Heart right ventricle (tissue), 16 donors: Measurements from ENCODE around the gene OVOL2. TPM values are rescaled to one million over a fixed set of nuclear protein-coding genes. Genes with fewer than 3 reads are reported as not detected.

Experiments
- ATAC-seq, 8 donors: fragments of 200-7000 bp; cut with Tn5 transposase; one replicate each; pipeline ENCODE4 v1.9.1; 2020; ENCODE audit warnings: mild to moderate bottlenecking in 8 of 8, moderate library complexity in 8 of 8, moderate number of reproducible peaks in 1 of 8
- DNase-seq, 2 donors: peaks; one replicate each; pipeline ENCODE4 v3.0.0-alpha.2; 2020
- H3K27ac ChIP-seq, 10 donors: fragments of 200-600 bp; sonication (generic) in 2 of 10; one replicate each; pipeline versions ENCODE4 v1.5.0 to v1.8.0; 2020 to 2022; ENCODE audit warnings: mild to moderate bottlenecking in 3 of 10
- H3K27me3 ChIP-seq, 7 donors: fragments of 200-600 bp; one replicate each; pipeline ENCODE4 v1.8.0; 2021 to 2022; ENCODE audit warnings: mild to moderate bottlenecking in 2 of 7
- H3K36me3 ChIP-seq, 9 donors: fragments of 200-600 bp; sonication (generic) in 1 of 9; one replicate each; pipeline versions ENCODE4 v1.5.0 to v1.8.0; 2020 to 2022; ENCODE audit warnings: mild to moderate bottlenecking in 2 of 9
- H3K4me1 ChIP-seq, 9 donors: fragments of 200-600 bp; sonication (generic) in 1 of 9; one replicate each; pipeline versions ENCODE4 v1.5.0 to v1.8.0; 2020 to 2022; ENCODE audit warnings: mild to moderate bottlenecking in 4 of 9
- H3K4me3 ChIP-seq, 10 donors: fragments of 200-600 bp; sonication (generic) in 2 of 10; one replicate each; pipeline versions ENCODE4 v1.5.0 to v1.8.0; 2020 to 2022; ENCODE audit warnings: mild to moderate bottlenecking in 7 of 10, moderate library complexity in 2 of 10
- H3K9me3 ChIP-seq, 11 donors: fragments of 200-600 bp in 10 of 11; sonication (generic) in 2 of 11; one replicate each; pipeline versions ENCODE4 v1.5.0 to v1.8.0; 2013 to 2022; ENCODE audit warnings: mild to moderate bottlenecking in 2 of 11, control low read depth in 1 of 11, moderate library complexity in 1 of 11
- CTCF ChIP-seq, 9 donors: fragments of 200-600 bp; sonication (generic) in 2 of 9; IDR thresholded peaks; one replicate each; pipeline versions ENCODE4 v1.5.0 to v1.8.0; 2021 to 2022; ENCODE audit warnings: antibody characterized with exemption in 9 of 9, mild to moderate bottlenecking in 5 of 9, moderate library complexity in 1 of 9
- WGBS, 2 donors: extraction: QIAGEN DNeasy Blood & Tissue Kit; methylation state at CpG; one replicate each; pipeline ENCODE4 v1.1.7; 2013; ENCODE audit warnings: inconsistent platforms in 1 of 2; 5-methylcytosine and 5-hydroxymethylcytosine counted together
- intact Hi-C, 10 donors: fragments of 100-400 bp; cut with DNase I; formaldehyde crosslinking; loops; one replicate each; pipeline versions ENCODE4 v1.11.1 to v1.14.2; 2022
- polyA plus RNA-seq, 2 donors: library from polyadenylated mRNA; stranded (reverse); fragments of 200-250 nt; gene quantifications; one replicate each; pipeline ENCODE4 v1.2.3, GENCODE V29; 2013
- total RNA-seq, 10 donors: library from RNA; stranded (reverse); fragmentation: NEBNext Ultra II Directional in 3 of 10; extraction: Animal tissue kit (Norgen Biotek cat#: 25700) in 3 of 10; gene quantifications; one replicate each; pipeline versions ENCODE4 v1.2.1 to v1.2.4, GENCODE V29; 2021 to 2023
- donor health status: Arrhythmogenic right ventricular cardiomyopathy.
- donor health status: ischemic (EF 13 %, LVEDD 7.1; RV severe dilation, severe dysfunction).
- donor health status: healthy with polysubstance abuse.
- donor health status: DM: no; HTN: yes; CAD: no.
- donor health status: DM: no; HTN: no; CAD: no.
- donor health status: ischemic (EF 25% LVEDD 6.9; RV normal size, moderate dysfunction).
- donor health status: ischemic (EF 25% LVEDD 5.7; RV mildly dilated, moderate dysfunction).
- donor health status: healthy.
- donor health status: DM: yes; HTN: yes; CAD: no.
- donor health status: Ischemic cardiomyopathy.
- donor health status: ischemic (EF 35%, LVEDD 5.7; RV mildly dilated, moderate dysfunction).
- donor health status: nonischemic (EF 11% LVEDD 7.7; RV severe dilation, severe dysfunction).
- donor health status: DM: yes; HTN: yes; CAD: no.
- donor health status: PGD.
- donor health status: ischemic (EF 29% LVEDD 5.4; RV normal size, mild dysfunction).
- donor health status: nonischemic (EF 23%, LVEDD 6.1; RV moderate dilation, normal function).

Gene OVOL2
- total and polyA plus RNA-seq, 12 donors: not detected

- ATAC-seq (no peak), DNase-seq (no peak)
- no peak overlapping the region for H3K27ac ChIP-seq
- no peaks in the 10 kb centered on the region for H3K9me3 ChIP-seq
- 80 to 86% methylated on average over 10 of the region's 10 CpGs for WGBS, 2 donors
- intact Hi-C loops: no loop called here
- no peaks in the 10 kb centered on the region for H3K4me1 ChIP-seq
- no peak overlapping the region for H3K4me3 ChIP-seq
- no peak for TF ChIP-seq CTCF (IDR thresholded peaks at IDR 0.05)
- no peaks in the 10 kb centered on the region for H3K36me3 ChIP-seq
- peaks cover 0 to 25% (median 3%) of the 10 kb centered on the region in 7 donors for H3K27me3 ChIP-seq
Observed at GRCh38 chr20:18079756-18080353, 22.1 kb upstream of the OVOL2 start.

- no peak for ATAC-seq
- no peaks in the 10 kb centered on the region for H3K4me1 ChIP-seq
- peaks cover 0 to 37% (median 20%) of the 10 kb centered on the region in 7 donors for H3K27me3 ChIP-seq
- DNase-seq: no peak
- H3K27ac ChIP-seq: no peak overlapping the region
- intact Hi-C loops: no loop called here
- no peak overlapping the region for H3K4me3 ChIP-seq
- no peaks in the 10 kb centered on the region for H3K9me3 ChIP-seq
- no peaks in the 10 kb centered on the region for H3K36me3 ChIP-seq
- no peak for TF ChIP-seq CTCF (IDR thresholded peaks at IDR 0.05)
- 60 to 65% methylated on average over 4 of the region's 4 CpGs for WGBS, 2 donors
Observed at GRCh38 chr20:18077157-18077556, 19.4 kb upstream of the OVOL2 start.

- H3K9me3 ChIP-seq: no peaks in the 10 kb centered on the region
- no peak for ATAC-seq
- intact Hi-C loops: no loop called here
- H3K27me3 ChIP-seq: peaks cover 0 to 41% (median 20%) of the 10 kb centered on the region in 7 donors
- H3K27ac ChIP-seq: no peak overlapping the region
- no peaks in the 10 kb centered on the region for H3K36me3 ChIP-seq
- 90 to 92% methylated on average over 7 of the region's 7 CpGs for WGBS, 2 donors
- no peak overlapping the region for H3K4me3 ChIP-seq
- TF ChIP-seq CTCF (IDR thresholded peaks at IDR 0.05): no peak
- no peak for DNase-seq
- H3K4me1 ChIP-seq: no peaks in the 10 kb centered on the region
Observed at GRCh38 chr20:18072532-18072931, 14.8 kb upstream of the OVOL2 start.

GRCh38 chr20:18066421-18067333 is 9.0 kb upstream of the OVOL2 start:
- Histone ChIP-seq H3K27me3 (peaks cover 0 to 46% (median 22%) of the 10 kb centered on the region in 7 donors), H3K4me1 (no peaks in the 10 kb centered on the region), H3K4me3 (no peak overlapping the region), H3K27ac (no peak overlapping the region), H3K36me3 (no peaks in the 10 kb centered on the region), H3K9me3 (no peaks in the 10 kb centered on the region)
- intact Hi-C loops: no loop called here
- TF ChIP-seq CTCF (IDR thresholded peaks at IDR 0.05): no peak
- DNase-seq: no peak
- no peak for ATAC-seq
- WGBS, 2 donors: 73 to 76% methylated on average over 13 of the region's 13 CpGs
